ENCODE data around the gene HADH. TPM values are rescaled to one million over a fixed set of nuclear protein-coding genes. Genes with fewer than 3 reads are reported as not detected.

HADH gene
- total and polyA plus RNA-seq, 11 donors = 60.6 to 382 (median 199) TPM

GRCh38 chr4:108035691-108036090 is 46.0 kb downstream of the HADH start:
- 73 to 87% (median 81%) methylated on average over 6 of the region's 6 CpGs for WGBS, 4 donors
- Histone ChIP-seq H3K4me1 (peaks cover 0 to 4% (median 0%) of the 10 kb centered on the region in 12 donors), H3K9me3 (no peaks in the 10 kb centered on the region), H3K36me3 (peaks cover 0 to 57% (median 37%) of the 10 kb centered on the region in 9 donors), H3K4me3 (no peak overlapping the region), H3K27me3 (no peaks in the 10 kb centered on the region), H3K27ac (peak overlapping the region in 1 of 12 donors; percentile 14)
- ATAC-seq (no peak), DNase-seq (no peak)
- TF ChIP-seq CTCF (IDR thresholded peaks at IDR 0.05) (no peak), POLR2A (IDR thresholded peaks at IDR 0.05) (no peak)
- intact Hi-C loops (cut with DNase I) = no loop called here

GRCh38 chr4:108036213-108036612 is 46.5 kb downstream of the HADH start:
- H3K9me3 ChIP-seq = no peaks in the 10 kb centered on the region
- H3K27me3 ChIP-seq = no peaks in the 10 kb centered on the region
- no peak for TF ChIP-seq POLR2A (IDR thresholded peaks at IDR 0.05)
- no peak for TF ChIP-seq CTCF (IDR thresholded peaks at IDR 0.05)
- H3K36me3 ChIP-seq = peaks cover 0 to 54% (median 34%) of the 10 kb centered on the region in 9 donors
- WGBS, 4 donors = 53 to 67% (median 63%) methylated on average over 7 of the region's 7 CpGs
- intact Hi-C loops (cut with DNase I) = no loop called here
- peak overlapping the region in 1 of 12 donors; percentile 14 for H3K27ac ChIP-seq
- no peak overlapping the region for H3K4me3 ChIP-seq
- H3K4me1 ChIP-seq = peaks cover 0 to 4% (median 0%) of the 10 kb centered on the region in 12 donors
- DNase-seq = peak in 1 of 5 donors; percentile 48
- peak in 3 of 4 donors; percentile 26 to 79 (median 74) for ATAC-seq

GRCh38 chr4:108037884-108038283 is 48.2 kb downstream of the HADH start:
- DNase-seq = no peak
- H3K9me3 ChIP-seq = no peaks in the 10 kb centered on the region
- H3K4me1 ChIP-seq = peaks cover 0 to 4% (median 0%) of the 10 kb centered on the region in 12 donors
- intact Hi-C loops (cut with DNase I) = no loop called here
- H3K27ac ChIP-seq = no peak overlapping the region
- TF ChIP-seq CTCF (IDR thresholded peaks at IDR 0.05) (no peak), POLR2A (IDR thresholded peaks at IDR 0.05) (no peak)
- H3K36me3 ChIP-seq = peaks cover 0 to 37% (median 29%) of the 10 kb centered on the region in 9 donors
- WGBS, 4 donors = 90 to 96% (median 92%) methylated on average over 2 of the region's 2 CpGs
- no peak overlapping the region for H3K4me3 ChIP-seq
- H3K27me3 ChIP-seq = no peaks in the 10 kb centered on the region
- no peak for ATAC-seq

GRCh38 chr4:108042927-108043326 is 53.2 kb downstream of the HADH start:
- no peak overlapping the region for H3K27ac ChIP-seq
- WGBS, 4 donors = 87 to 93% (median 89%) methylated on average over 3 of the region's 3 CpGs
- ATAC-seq (no peak), DNase-seq (no peak)
- no peaks in the 10 kb centered on the region for H3K36me3 ChIP-seq
- H3K4me3 ChIP-seq = no peak overlapping the region
- TF ChIP-seq CTCF (IDR thresholded peaks at IDR 0.05) (no peak), POLR2A (IDR thresholded peaks at IDR 0.05) (no peak)
- peaks cover 0 to 12% (median 0%) of the 10 kb centered on the region in 12 donors for H3K4me1 ChIP-seq
- intact Hi-C loops (cut with DNase I) = no loop called here
- no peaks in the 10 kb centered on the region for H3K27me3 ChIP-seq
- no peaks in the 10 kb centered on the region for H3K9me3 ChIP-seq

All from heart left ventricle (tissue), 16 donors.